B cell (primary cell): ENCODE results near the gene DPM2.

Experiments
- CTCF ChIP-seq: fragments of 200-600 bp; IDR thresholded peaks from one replicate; pipeline ENCODE4 v1.8.0; 2022; ENCODE audit warnings: antibody characterized with exemption, mild to moderate bottlenecking
- EZH2 ChIP-seq: IDR thresholded peaks from 2 replicates; pipeline ENCODE4 v1.6.1; 2012; ENCODE audit warnings: borderline replicate concordance, low read depth, mild to moderate bottlenecking, moderate library complexity, low read length; ENCODE audit not compliant: insufficient read depth, poor library complexity, severe bottlenecking

- no peak for TF ChIP-seq CTCF
- no peak for TF ChIP-seq EZH2
Observed at GRCh38 chr9:127982912-127983311, 45.3 kb upstream of the DPM2 start.
